Measurements from ENCODE around the gene RALBP1. TPM values are rescaled to one million over a fixed set of nuclear protein-coding genes. Genes with fewer than 3 reads are reported as not detected.
A peak's percentile ranks its signal among the peaks of the same experiment; 100 is the strongest.

The RALBP1 gene
- polyA plus RNA-seq, 1 donor = 39.5 TPM

GRCh38 chr18:9507565-9508088, 32.3 kb downstream of the RALBP1 start:
- DNase-seq (ENCODE audit: low read depth) = no peak

- DNase-seq (ENCODE audit: low read depth) = no peak
These were observed 33.2 kb downstream of the RALBP1 start for GRCh38 chr18:9508446-9509025.

- DNase-seq (ENCODE audit: low read depth) = no peak
These were observed 38.7 kb downstream of the RALBP1 start for GRCh38 chr18:9513971-9514512.

- no peak for DNase-seq (ENCODE audit: low read depth)
These were observed 41.2 kb downstream of the RALBP1 start for GRCh38 chr18:9516437-9517064.

GRCh38 chr18:9517869-9518268, 42.6 kb downstream of the RALBP1 start:
- DNase-seq (ENCODE audit: low read depth) = no peak

- DNase-seq (ENCODE audit: low read depth) = no peak
These were observed 44.1 kb downstream of the RALBP1 start for GRCh38 chr18:9519399-9519798.

- no peak for DNase-seq (ENCODE audit: low read depth)
These were observed 45.4 kb downstream of the RALBP1 start for GRCh38 chr18:9520666-9521065.

- DNase-seq (ENCODE audit: low read depth) = no peak
These were observed 46.5 kb downstream of the RALBP1 start for GRCh38 chr18:9521770-9522169.

- DNase-seq (ENCODE audit: low read depth) = no peak
These were observed 47.6 kb downstream of the RALBP1 start for GRCh38 chr18:9522952-9523351.

GRCh38 chr18:9526458-9526857, 51.1 kb downstream of the RALBP1 start:
- DNase-seq (ENCODE audit: low read depth) = no peak

GRCh38 chr18:9530226-9531009, 55.1 kb downstream of the RALBP1 start:
- DNase-seq (ENCODE audit: low read depth) = no peak

- DNase-seq (ENCODE audit: low read depth) = no peak
These were observed 56.6 kb downstream of the RALBP1 start for GRCh38 chr18:9531791-9532410.

GRCh38 chr18:9534844-9535243, 59.5 kb downstream of the RALBP1 start:
- no peak for DNase-seq (ENCODE audit: low read depth)

- DNase-seq (ENCODE audit: low read depth) = peak; percentile 55
These were observed 60.2 kb downstream of the RALBP1 start for GRCh38 chr18:9535430-9535991.

GRCh38 chr18:9536354-9537152, 61.2 kb downstream of the RALBP1 start:
- DNase-seq (ENCODE audit: low read depth) = no peak

GRCh38 chr18:9537677-9538076, 62.4 kb downstream of the RALBP1 start:
- no peak for DNase-seq (ENCODE audit: low read depth)

- no peak for DNase-seq (ENCODE audit: low read depth)
These were observed 64.0 kb downstream of the RALBP1 start for GRCh38 chr18:9539283-9539682.

- DNase-seq (ENCODE audit: low read depth) = no peak
These were observed 64.6 kb downstream of the RALBP1 start for GRCh38 chr18:9539938-9540337.

GRCh38 chr18:9542924-9543323, 67.6 kb downstream of the RALBP1 start:
- DNase-seq (ENCODE audit: low read depth) = no peak

GRCh38 chr18:9545029-9545428, 69.7 kb downstream of the RALBP1 start:
- DNase-seq (ENCODE audit: low read depth) = no peak

- no peak for DNase-seq (ENCODE audit: low read depth)
These were observed 71.2 kb downstream of the RALBP1 start for GRCh38 chr18:9546468-9546867.

Measured in forelimb muscle (tissue), 1 donor.